Measurements from ENCODE around the gene PCDH9.
"Not testable (repeated sequence)": the region's sequence is repeated elsewhere in the genome, so short reads cannot be mapped to it uniquely, and the experiment has no call there.

Gene PCDH9

DNA sequence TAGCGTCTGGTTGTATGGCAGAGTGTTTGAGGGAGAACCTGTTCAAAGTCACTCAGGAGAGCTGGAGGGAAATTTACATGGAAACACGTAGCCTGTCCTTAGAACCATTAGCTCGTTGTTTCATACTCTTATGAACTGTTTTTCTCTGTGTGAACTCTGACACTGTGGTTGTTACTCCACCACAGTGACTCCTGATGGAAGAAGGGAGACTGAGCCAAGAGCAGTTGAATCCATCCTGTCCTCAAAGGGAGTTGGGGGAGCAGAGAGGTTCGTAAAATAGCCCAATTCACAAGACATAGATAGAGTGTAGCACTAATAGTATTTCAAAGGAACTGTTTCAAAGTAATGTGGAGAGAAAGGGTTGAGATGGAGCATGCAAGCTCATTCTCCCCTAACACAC, 964.8 kb downstream of the PCDH9 start:
- Histone ChIP-seq H2AFZ (ENCODE audit: low read length) (peak overlapping the region; percentile 76; the same call in 1 of the 2 replicates), H3K79me2 (ENCODE audit: insufficient read depth, low read length) (no peaks in the 10 kb centered on the region)

DNA sequence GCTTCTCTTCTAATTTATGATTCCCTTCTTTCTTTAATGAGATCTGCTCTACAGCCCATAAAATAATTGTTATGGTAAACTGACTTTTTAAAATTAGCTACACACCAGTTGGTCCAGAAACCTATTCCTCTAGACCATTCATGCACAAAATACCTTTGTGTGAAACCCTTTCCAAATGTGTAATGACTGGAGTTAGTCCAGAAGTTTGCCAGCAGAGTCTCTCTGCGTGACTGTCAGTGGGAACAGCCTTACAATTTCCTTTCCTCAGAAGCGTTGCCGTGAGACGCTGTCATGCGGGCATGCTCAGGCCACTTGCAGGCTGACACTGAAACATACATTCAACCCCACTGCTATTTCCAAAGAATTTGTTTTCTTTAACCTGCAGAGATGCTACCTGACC, 965.2 kb downstream of the PCDH9 start:
- Histone ChIP-seq H3F3A (ENCODE audit: insufficient read depth, low read length) (no peaks in the 10 kb centered on the region), H4K20me1 (ENCODE audit: insufficient read depth, low read length) (no peaks in the 10 kb centered on the region), H3K27me3 (ENCODE audit: insufficient read depth, low read length) (no peaks in the 10 kb centered on the region), H3K36me3 (ENCODE audit: insufficient read depth, low read length) (no peaks in the 10 kb centered on the region), H3K9me3 (ENCODE audit: low read length) (no peaks in the 10 kb centered on the region), H3K9me2 (ENCODE audit: low read depth, low read length) (no peaks in the 10 kb centered on the region), H3K9ac (ENCODE audit: low read length) (no peak overlapping the region), H3K4me1 (ENCODE audit: insufficient read depth, low read length, severe bottlenecking) (peaks cover 6% of the 10 kb centered on the region), H3K27ac (ENCODE audit: low read depth, low read length, poor library complexity, severe bottlenecking) (no peak overlapping the region), H3K79me2 (ENCODE audit: insufficient read depth, low read length) (no peaks in the 10 kb centered on the region), H3K4me2 (ENCODE audit: low read length) (peak overlapping the region; percentile 1; the same call in 1 of the 2 replicates), H3K4me3 (ENCODE audit: low read depth, low read length, poor library complexity, severe bottlenecking) (no peak overlapping the region), H2AFZ (ENCODE audit: low read length) (peak overlapping the region; percentile 76; the same call in 1 of the 2 replicates)
- TF ChIP-seq, protein P1, sequence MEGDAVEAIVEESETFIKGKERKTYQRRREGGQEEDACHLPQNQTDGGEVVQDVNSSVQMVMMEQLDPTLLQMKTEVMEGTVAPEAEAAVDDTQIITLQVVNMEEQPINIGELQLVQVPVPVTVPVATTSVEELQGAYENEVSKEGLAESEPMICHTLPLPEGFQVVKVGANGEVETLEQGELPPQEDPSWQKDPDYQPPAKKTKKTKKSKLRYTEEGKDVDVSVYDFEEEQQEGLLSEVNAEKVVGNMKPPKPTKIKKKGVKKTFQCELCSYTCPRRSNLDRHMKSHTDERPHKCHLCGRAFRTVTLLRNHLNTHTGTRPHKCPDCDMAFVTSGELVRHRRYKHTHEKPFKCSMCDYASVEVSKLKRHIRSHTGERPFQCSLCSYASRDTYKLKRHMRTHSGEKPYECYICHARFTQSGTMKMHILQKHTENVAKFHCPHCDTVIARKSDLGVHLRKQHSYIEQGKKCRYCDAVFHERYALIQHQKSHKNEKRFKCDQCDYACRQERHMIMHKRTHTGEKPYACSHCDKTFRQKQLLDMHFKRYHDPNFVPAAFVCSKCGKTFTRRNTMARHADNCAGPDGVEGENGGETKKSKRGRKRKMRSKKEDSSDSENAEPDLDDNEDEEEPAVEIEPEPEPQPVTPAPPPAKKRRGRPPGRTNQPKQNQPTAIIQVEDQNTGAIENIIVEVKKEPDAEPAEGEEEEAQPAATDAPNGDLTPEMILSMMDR (IDR thresholded peaks at IDR 0.05; ENCODE audit: low read length) = no peak
- no peak for TF ChIP-seq EZH2 (IDR thresholded peaks at IDR 0.05; ENCODE audit: borderline replicate concordance, low read length)

More for the DNA sequence above, 964.8 kb downstream of the PCDH9 start:
- H3K9me2 ChIP-seq (ENCODE audit: low read depth, low read length) = no peaks in the 10 kb centered on the region
- H3K4me3 ChIP-seq (ENCODE audit: low read depth, low read length, poor library complexity, severe bottlenecking) = no peak overlapping the region
- H3K4me1 ChIP-seq (ENCODE audit: insufficient read depth, low read length, severe bottlenecking) = peaks cover 6% of the 10 kb centered on the region
- H4K20me1 ChIP-seq (ENCODE audit: insufficient read depth, low read length) = no peaks in the 10 kb centered on the region
- TF ChIP-seq EZH2 (IDR thresholded peaks at IDR 0.05; ENCODE audit: borderline replicate concordance, low read length) = no peak
- TF ChIP-seq, protein P1 (IDR thresholded peaks at IDR 0.05; ENCODE audit: low read length) = no peak
- no peaks in the 10 kb centered on the region for H3K27me3 ChIP-seq (ENCODE audit: insufficient read depth, low read length)
- H3K4me2 ChIP-seq (ENCODE audit: low read length) = peak overlapping the region; percentile 1; the same call in 1 of the 2 replicates
- no peak overlapping the region for H3K27ac ChIP-seq (ENCODE audit: low read depth, low read length, poor library complexity, severe bottlenecking)
- no peak overlapping the region for H3K9ac ChIP-seq (ENCODE audit: low read length)
- H3K9me3 ChIP-seq (ENCODE audit: low read length) = no peaks in the 10 kb centered on the region
- H3F3A ChIP-seq (ENCODE audit: insufficient read depth, low read length) = no peaks in the 10 kb centered on the region
- H3K36me3 ChIP-seq (ENCODE audit: insufficient read depth, low read length) = no peaks in the 10 kb centered on the region

DNA sequence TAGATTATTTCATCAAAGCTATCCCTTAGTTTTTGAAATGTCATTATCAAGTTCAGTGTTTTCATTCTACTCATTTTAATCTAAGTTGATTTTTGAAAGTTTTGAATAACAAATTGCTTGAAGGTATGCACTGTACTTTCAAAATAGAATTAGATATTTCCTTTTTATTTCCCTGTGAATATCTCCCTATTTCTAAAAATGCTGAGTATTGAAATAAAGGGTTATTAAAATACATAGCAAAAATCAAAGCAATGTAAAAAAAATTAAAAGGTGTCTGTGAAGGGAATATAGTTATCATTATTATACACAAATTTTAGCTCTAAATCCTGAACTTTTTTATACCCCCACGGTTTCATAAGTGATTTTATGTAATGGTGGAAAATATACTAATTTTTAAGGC, 967.8 kb downstream of the PCDH9 start:
- TF ChIP-seq EZH2 (IDR thresholded peaks at IDR 0.05; ENCODE audit: borderline replicate concordance, low read length) = no peak
- H3K27ac ChIP-seq (ENCODE audit: low read depth, low read length, poor library complexity, severe bottlenecking) = no peak overlapping the region
- H3K79me2 ChIP-seq (ENCODE audit: insufficient read depth, low read length) = no peaks in the 10 kb centered on the region
- H3K4me2 ChIP-seq (ENCODE audit: low read length) = no peak overlapping the region
- no peaks in the 10 kb centered on the region for H3K9me2 ChIP-seq (ENCODE audit: low read depth, low read length)
- no peaks in the 10 kb centered on the region for H3F3A ChIP-seq (ENCODE audit: insufficient read depth, low read length)
- no peak overlapping the region for H2AFZ ChIP-seq (ENCODE audit: low read length)
- no peaks in the 10 kb centered on the region for H3K27me3 ChIP-seq (ENCODE audit: insufficient read depth, low read length)
- H3K9ac ChIP-seq (ENCODE audit: low read length) = no peak overlapping the region
- peaks cover 6% of the 10 kb centered on the region for H3K4me1 ChIP-seq (ENCODE audit: insufficient read depth, low read length, severe bottlenecking)
- H3K36me3 ChIP-seq (ENCODE audit: insufficient read depth, low read length) = no peaks in the 10 kb centered on the region
- H3K9me3 ChIP-seq (ENCODE audit: low read length) = no peaks in the 10 kb centered on the region
- no peaks in the 10 kb centered on the region for H4K20me1 ChIP-seq (ENCODE audit: insufficient read depth, low read length)
- no peak overlapping the region for H3K4me3 ChIP-seq (ENCODE audit: low read depth, low read length, poor library complexity, severe bottlenecking)

DNA sequence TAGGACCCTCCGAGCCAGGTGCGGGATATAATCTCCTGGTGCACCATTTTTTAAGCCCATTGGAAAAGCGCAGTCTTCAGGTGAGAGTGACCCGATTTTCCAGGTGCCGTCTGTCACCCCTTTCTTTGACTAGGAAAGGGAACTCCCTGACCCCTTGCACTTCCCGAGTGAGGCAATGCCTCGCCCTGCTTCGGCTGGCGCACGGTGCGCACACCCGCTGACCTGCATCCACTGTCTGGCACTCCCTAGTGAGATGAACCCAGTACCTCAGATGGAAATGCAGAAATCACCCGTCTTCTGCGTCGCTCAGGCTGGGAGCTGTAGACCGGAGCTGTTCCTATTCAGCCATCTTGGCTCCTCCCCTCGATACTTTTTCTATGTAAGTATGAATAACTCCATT, 970.7 kb downstream of the PCDH9 start:
- not testable (repeated sequence) for H4K20me1 ChIP-seq (ENCODE audit: insufficient read depth, low read length); H3K36me3 ChIP-seq (ENCODE audit: insufficient read depth, low read length); H3K9ac ChIP-seq (ENCODE audit: low read length); H3K79me2 ChIP-seq (ENCODE audit: insufficient read depth, low read length); H2AFZ ChIP-seq (ENCODE audit: low read length); H3K9me3 ChIP-seq (ENCODE audit: low read length); H3K4me3 ChIP-seq (ENCODE audit: low read depth, low read length, poor library complexity, severe bottlenecking); H3K4me1 ChIP-seq (ENCODE audit: insufficient read depth, low read length, severe bottlenecking); H3K9me2 ChIP-seq (ENCODE audit: low read depth, low read length); H3F3A ChIP-seq (ENCODE audit: insufficient read depth, low read length); H3K27ac ChIP-seq (ENCODE audit: low read depth, low read length, poor library complexity, severe bottlenecking); H3K4me2 ChIP-seq (ENCODE audit: low read length); H3K27me3 ChIP-seq (ENCODE audit: insufficient read depth, low read length)

Data from OCI-LY1 (cell line).